Sigmoid colon (tissue), 4 donors: Measurements from ENCODE around the gene SHANK3.

Experiments used
- CTCF ChIP-seq, 4 experiments: fragments of 450-650 bp in 3 of 4; fragments of 200-600 bp in 1 of 4; IDR thresholded peaks; one replicate each; pipeline ENCODE4 v1.5.1; 2016 to 2019; ENCODE audit warnings: antibody characterized with exemption in 4 of 4, mild to moderate bottlenecking in 3 of 4, moderate library complexity in 2 of 4
- EP300 ChIP-seq, 4 donors: sonication (generic); formaldehyde crosslinking; IDR thresholded peaks; one replicate each; pipeline ENCODE4 v1.6.1; 2017; ENCODE audit warnings: antibody characterized with exemption in 4 of 4

- no peak for TF ChIP-seq EP300 (IDR thresholded peaks at IDR 0.05)
- TF ChIP-seq CTCF (IDR thresholded peaks at IDR 0.05): no peak
Observed at GRCh38 chr22:50715250-50715649, 42.6 kb downstream of the SHANK3 start.
